WI38 (cell line): ENCODE data around the gene TANGO2.

Experiments
- H3K4me3 ChIP-seq: 2 replicates; pipeline ENCODE4 v1.5.1; 2011; ENCODE audit warnings: low read depth, mild to moderate bottlenecking, control low read depth, low read length
- CTCF ChIP-seq: IDR thresholded peaks from 2 replicates; pipeline ENCODE4 v1.5.1; 2012; ENCODE audit warnings: low read depth, mild to moderate bottlenecking, control low read depth, low read length

The TANGO2 gene

GRCh38 chr22:19989725-19990067 is 31.2 kb upstream of the TANGO2 start:
- H3K4me3 ChIP-seq, result no peak overlapping the region
- TF ChIP-seq CTCF, result no peak

- no peak for TF ChIP-seq CTCF
- H3K4me3 ChIP-seq, result no peak overlapping the region
These were observed 30.7 kb upstream of the TANGO2 start for GRCh38 chr22:19990188-19990587.

GRCh38 chr22:19990609-19991394 is 30.1 kb upstream of the TANGO2 start:
- TF ChIP-seq CTCF, result no peak
- H3K4me3 ChIP-seq, result no peak overlapping the region

- no peak for TF ChIP-seq CTCF
- no peak overlapping the region for H3K4me3 ChIP-seq
These were observed 29.6 kb upstream of the TANGO2 start for GRCh38 chr22:19991395-19991644.

- H3K4me3 ChIP-seq, result no peak overlapping the region
- no peak for TF ChIP-seq CTCF
These were observed 29.1 kb upstream of the TANGO2 start for GRCh38 chr22:19991645-19992451.

GRCh38 chr22:19992481-19992911 is 28.4 kb upstream of the TANGO2 start:
- no peak overlapping the region for H3K4me3 ChIP-seq
- no peak for TF ChIP-seq CTCF

- H3K4me3 ChIP-seq, result no peak overlapping the region
- no peak for TF ChIP-seq CTCF
These were observed 28.0 kb upstream of the TANGO2 start for GRCh38 chr22:19992921-19993355.
